ENCODE data around the gene MTFR1L.

DNA sequence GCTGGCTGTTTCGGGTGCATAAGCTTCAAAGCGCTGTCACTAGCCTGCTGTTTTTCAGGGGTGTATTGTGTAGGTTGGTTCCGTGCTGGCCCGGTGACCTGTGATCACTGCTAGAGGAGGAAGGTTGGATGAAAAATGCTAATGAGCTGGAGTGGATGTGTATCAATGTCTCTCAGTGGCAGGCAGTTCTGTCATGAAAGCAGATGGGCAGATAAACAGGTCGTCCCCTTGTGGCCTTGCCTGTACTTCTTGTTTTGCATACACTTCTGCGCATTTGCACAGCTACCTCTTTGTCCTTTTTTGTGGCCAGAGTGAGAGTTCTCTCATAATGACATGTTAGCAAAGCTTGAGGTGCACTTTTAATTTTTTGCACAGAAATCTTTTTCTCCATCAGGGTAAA lies 16.8 kb upstream of the MTFR1L start:
- TF ChIP-seq, protein P1, sequence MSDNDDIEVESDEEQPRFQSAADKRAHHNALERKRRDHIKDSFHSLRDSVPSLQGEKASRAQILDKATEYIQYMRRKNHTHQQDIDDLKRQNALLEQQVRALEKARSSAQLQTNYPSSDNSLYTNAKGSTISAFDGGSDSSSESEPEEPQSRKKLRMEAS (IDR thresholded peaks at IDR 0.05), result no peak
- TF ChIP-seq, protein P2, sequence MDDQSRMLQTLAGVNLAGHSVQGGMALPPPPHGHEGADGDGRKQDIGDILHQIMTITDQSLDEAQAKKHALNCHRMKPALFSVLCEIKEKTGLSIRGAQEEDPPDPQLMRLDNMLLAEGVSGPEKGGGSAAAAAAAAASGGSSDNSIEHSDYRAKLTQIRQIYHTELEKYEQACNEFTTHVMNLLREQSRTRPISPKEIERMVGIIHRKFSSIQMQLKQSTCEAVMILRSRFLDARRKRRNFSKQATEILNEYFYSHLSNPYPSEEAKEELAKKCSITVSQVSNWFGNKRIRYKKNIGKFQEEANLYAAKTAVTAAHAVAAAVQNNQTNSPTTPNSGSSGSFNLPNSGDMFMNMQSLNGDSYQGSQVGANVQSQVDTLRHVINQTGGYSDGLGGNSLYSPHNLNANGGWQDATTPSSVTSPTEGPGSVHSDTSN (IDR thresholded peaks at IDR 0.05), result no peak
- TF ChIP-seq NR3C1 (IDR thresholded peaks at IDR 0.05) (no peak), POLR2A (IDR thresholded peaks at IDR 0.05; ENCODE audit: low read length) (no peak), BHLHE40 (IDR thresholded peaks at IDR 0.05; ENCODE audit: low read depth, low read length) (no peak), KDM1A (IDR thresholded peaks at IDR 0.05; ENCODE audit: low read depth) (no peak), JUN (IDR thresholded peaks at IDR 0.05) (no peak)
- TF ChIP-seq, protein P3, sequence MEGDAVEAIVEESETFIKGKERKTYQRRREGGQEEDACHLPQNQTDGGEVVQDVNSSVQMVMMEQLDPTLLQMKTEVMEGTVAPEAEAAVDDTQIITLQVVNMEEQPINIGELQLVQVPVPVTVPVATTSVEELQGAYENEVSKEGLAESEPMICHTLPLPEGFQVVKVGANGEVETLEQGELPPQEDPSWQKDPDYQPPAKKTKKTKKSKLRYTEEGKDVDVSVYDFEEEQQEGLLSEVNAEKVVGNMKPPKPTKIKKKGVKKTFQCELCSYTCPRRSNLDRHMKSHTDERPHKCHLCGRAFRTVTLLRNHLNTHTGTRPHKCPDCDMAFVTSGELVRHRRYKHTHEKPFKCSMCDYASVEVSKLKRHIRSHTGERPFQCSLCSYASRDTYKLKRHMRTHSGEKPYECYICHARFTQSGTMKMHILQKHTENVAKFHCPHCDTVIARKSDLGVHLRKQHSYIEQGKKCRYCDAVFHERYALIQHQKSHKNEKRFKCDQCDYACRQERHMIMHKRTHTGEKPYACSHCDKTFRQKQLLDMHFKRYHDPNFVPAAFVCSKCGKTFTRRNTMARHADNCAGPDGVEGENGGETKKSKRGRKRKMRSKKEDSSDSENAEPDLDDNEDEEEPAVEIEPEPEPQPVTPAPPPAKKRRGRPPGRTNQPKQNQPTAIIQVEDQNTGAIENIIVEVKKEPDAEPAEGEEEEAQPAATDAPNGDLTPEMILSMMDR (IDR thresholded peaks at IDR 0.05), result no peak
